ENCODE data around the gene PIM3. TPM values are rescaled to one million over a fixed set of nuclear protein-coding genes. Genes with fewer than 3 reads are reported as not detected.

The PIM3 gene
- total and polyA plus RNA-seq, 2 of the 8 experiments (the other 6 are each of a cell fraction or from before 2014, with no cell fraction given), result 22.6 to 30.0 TPM

DNA sequence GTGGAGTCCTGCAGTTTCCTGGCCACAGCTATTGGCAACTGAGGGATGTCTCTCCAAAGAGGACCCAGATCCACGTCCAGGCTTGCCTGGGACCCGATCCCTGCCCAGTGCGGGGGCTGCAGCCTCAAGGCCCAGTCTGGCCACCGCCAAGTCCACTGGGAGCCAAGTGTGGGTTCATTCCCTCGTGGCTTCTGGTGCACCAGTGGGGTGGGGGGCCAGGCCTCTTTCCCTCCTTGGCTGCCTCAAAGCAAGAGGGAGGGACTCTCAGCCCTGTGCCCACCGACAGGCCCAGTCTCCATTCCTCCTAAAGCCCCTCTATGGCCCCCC, 13.3 kb upstream of the PIM3 start:
- peak overlapping the region; percentile 78 for H2BK120ac ChIP-seq (replicated peaks; ENCODE audit: low read depth, low read length)
- no peak overlapping the region for H3K4me3 ChIP-seq (ENCODE audit: extremely low read depth in 1 of 4, insufficient read depth in 2 of 4, low read depth in 3 of 4, low read length in 4 of 4)
- no peaks in the 10 kb centered on the region for H3K27me3 ChIP-seq (replicated peaks in 1 of 4; ENCODE audit: control insufficient read depth in 3 of 4, extremely low read depth in 1 of 4, insufficient read depth in 3 of 4, low read length in 3 of 4)
- H3K23me2 ChIP-seq (ENCODE audit: low read depth, low read length), result peaks cover 3% of the 10 kb centered on the region; the same call in 1 of the 2 replicates
- H4K20me1 ChIP-seq (replicated peaks in 1 of 2; ENCODE audit: control insufficient read depth in 1 of 2, insufficient read depth in 2 of 2, low read length in 2 of 2), result no peaks in the 10 kb centered on the region
- CTCF ChIA-PET (ENCODE audit: partially characterized antibody), result interaction anchor here (0.7 to 2.4 kb wide), 7 partner anchors 9 to 112 kb away, joined by 3 to 9 read pairs (median 4); no protein-coding TSS in a partner anchor
- H3K79me1 ChIP-seq (ENCODE audit: low read depth, low read length), result no peaks in the 10 kb centered on the region
- no peak overlapping the region for H3K27ac ChIP-seq (ENCODE audit: low read depth, low read length)
- H2BK5ac ChIP-seq (ENCODE audit: low read depth, low read length), result no peak overlapping the region
- H3K4me1 ChIP-seq (replicated peaks in 1 of 4; ENCODE audit: control insufficient read depth in 3 of 4, insufficient read depth in 4 of 4, low read length in 3 of 4), result peaks cover 0 to 33% (median 13%) of the 10 kb centered on the region in 4 experiments; a peak in 5 of 7 replicates
- no peaks in the 10 kb centered on the region for H3K36me3 ChIP-seq (ENCODE audit: control insufficient read depth in 2 of 4, insufficient read depth in 4 of 4, low read length in 3 of 4)
- POLR2A ChIA-PET (ENCODE audit: partially characterized antibody), result interaction anchor here (1.3 to 2.1 kb wide), 3 partner anchors 9 to 14 kb away, joined by 3 to 7 read pairs (median 4); partner anchors contain the start of gene PIM3
- H2AK5ac ChIP-seq (ENCODE audit: low read depth, low read length), result no peak overlapping the region
- H4K8ac ChIP-seq (ENCODE audit: extremely low read depth, insufficient read depth, low read length), result no peak overlapping the region; the same call in 1 of the 2 replicates
- no peak for TF ChIP-seq SP1 (IDR thresholded peaks at IDR 0.05; ENCODE audit: low read depth, low read length)
- no peak for TF ChIP-seq RXRA (IDR thresholded peaks at IDR 0.05; ENCODE audit: insufficient read depth, low read depth, low read length)
- TF ChIP-seq, protein P1, sequence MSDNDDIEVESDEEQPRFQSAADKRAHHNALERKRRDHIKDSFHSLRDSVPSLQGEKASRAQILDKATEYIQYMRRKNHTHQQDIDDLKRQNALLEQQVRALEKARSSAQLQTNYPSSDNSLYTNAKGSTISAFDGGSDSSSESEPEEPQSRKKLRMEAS (IDR thresholded peaks at IDR 0.05), result no peak
- TF ChIP-seq SUZ12 (IDR thresholded peaks at IDR 0.05; ENCODE audit: low read length), result no peak
- TF ChIP-seq HDAC6 (IDR thresholded peaks at IDR 0.05; ENCODE audit: low read depth, low read length), result no peak
- peak overlapping the region; percentile 84; the same call in 1 of the 2 replicates for H2BK12ac ChIP-seq (ENCODE audit: low read depth, low read length)
- no peak overlapping the region for H3K14ac ChIP-seq (ENCODE audit: insufficient read length)
- H3K9ac ChIP-seq (replicated peaks in 1 of 4; ENCODE audit: extremely low read depth in 1 of 4, low read depth in 3 of 4, low read length in 3 of 4), result no peak overlapping the region
- FAIRE-seq, result no peak
- H4K5ac ChIP-seq (ENCODE audit: insufficient read length, low read depth, low read length), result no peak overlapping the region
- H4K91ac ChIP-seq (replicated peaks; ENCODE audit: insufficient read length, low read length), result peak overlapping the region; percentile 74
- peak overlapping the region; percentile 38; the same call in 1 of the 2 replicates for H3K18ac ChIP-seq (ENCODE audit: extremely low read depth, low read length)
- H3K9me3 ChIP-seq (ENCODE audit: insufficient read depth in 2 of 2, low read depth in 1 of 2, low read length in 1 of 2), result no peaks in the 10 kb centered on the region
- no peak overlapping the region for H2AFZ ChIP-seq (ENCODE audit: low read length)
- no peak overlapping the region for H3K56ac ChIP-seq (replicated peaks; ENCODE audit: insufficient read length, low read depth, low read length)
- H2BK20ac ChIP-seq (ENCODE audit: low read length), result no peak overlapping the region
- no peak for DNase-seq (ENCODE audit: low read depth in 1 of 2, low spot score in 2 of 2)
- no peak overlapping the region for H3K4me2 ChIP-seq (ENCODE audit: insufficient read depth in 1 of 2, low read depth in 2 of 2, low read length in 2 of 2)
- no peaks in the 10 kb centered on the region for H3K79me2 ChIP-seq (ENCODE audit: control insufficient read depth in 1 of 2, insufficient read depth in 2 of 2, low read length in 2 of 2)
- H3K23ac ChIP-seq (ENCODE audit: insufficient read length), result no peak overlapping the region
- H3K4ac ChIP-seq (replicated peaks; ENCODE audit: insufficient read length, low read depth, low read length), result no peak overlapping the region
- H2BK15ac ChIP-seq (ENCODE audit: low read length), result no peak overlapping the region
- WGBS, 2 experiments (ENCODE audit: extremely low coverage in 1 of 2, insufficient coverage in 1 of 2, insufficient read length in 1 of 2, insufficient replicate concordance in 2 of 2, low coverage in 1 of 2, low lambda C conversion rate in 2 of 2, missing lambda C conversion rate in 1 of 2), result 74% methylated on average over 6 of the region's 6 CpGs; no CpG with 5 or more reads in 1 of the 2 experiments

Measured in H1 (cell line).